Stimulated activated CD4-positive, alpha-beta T cell treated with anti-CD3 and anti-CD28 coated beads, Interleukin-2, amount 100 ng/mL, for 48 hours (primary cell): ENCODE data around the gene GNG4.
"Not testable (repeated sequence)": the region's sequence is repeated elsewhere in the genome, so short reads cannot be mapped to it uniquely, and the experiment has no call there.

ENCODE experiments used
- DNase-seq, 2 donors: peaks; one replicate each; pipeline ENCODE4 v3.0.0-alpha.2; 2020

The GNG4 gene

DNA sequence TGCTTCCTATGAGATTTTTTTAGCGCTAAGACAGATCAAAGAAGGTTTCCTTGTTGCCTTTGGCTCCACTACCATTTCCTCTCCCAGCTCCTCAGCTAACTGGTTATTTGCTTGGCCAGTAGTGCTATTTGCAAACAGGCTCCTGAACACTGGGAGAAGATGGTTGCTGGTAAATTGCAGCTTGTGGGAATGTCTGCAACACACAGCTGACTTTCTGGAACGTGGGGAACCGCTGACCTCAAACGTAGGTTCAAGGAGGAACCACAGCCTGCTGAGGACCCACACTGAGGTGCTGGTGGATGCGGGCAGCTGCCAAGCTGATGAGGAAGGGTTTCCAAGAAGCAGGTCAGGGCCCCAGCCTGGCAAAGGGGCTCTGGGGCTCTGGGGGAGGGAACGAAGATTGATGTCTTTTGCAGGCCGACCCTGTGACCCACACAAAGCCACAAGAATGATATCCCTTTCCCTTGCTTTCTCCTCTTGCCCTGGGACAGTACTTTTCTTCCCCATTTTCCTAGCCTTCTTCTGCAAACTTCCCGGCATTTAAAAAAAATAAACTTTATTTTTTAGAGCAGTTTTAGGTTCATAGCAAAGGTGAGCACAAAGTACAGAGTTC lies 24.8 kb downstream of the GNG4 start:
- DNase-seq = no peak

GRCh38 chr1:235622936-235623779 lies 26.4 kb downstream of the GNG4 start:
- DNase-seq = no peak

DNA sequence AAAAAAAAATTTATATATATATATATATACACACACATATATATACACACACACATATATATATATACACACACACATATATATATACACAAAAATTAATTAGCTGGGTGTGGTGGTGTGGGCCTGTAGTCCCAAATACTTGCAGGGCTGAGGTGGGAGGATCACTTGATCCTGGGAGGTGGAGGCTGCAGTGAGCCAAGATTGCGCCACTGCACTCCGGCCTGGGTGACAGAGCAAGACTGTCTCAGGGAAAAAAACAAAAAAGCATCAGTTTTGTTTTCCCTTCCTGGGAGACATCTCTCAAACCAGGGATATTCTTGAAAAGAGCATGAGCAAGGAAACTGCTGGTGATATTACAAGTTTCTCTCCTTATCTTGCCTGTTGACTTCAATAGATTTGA lies 30.4 kb downstream of the GNG4 start:
- DNase-seq = not testable (repeated sequence)

- no peak for DNase-seq
Observed at GRCh38 chr1:235617808-235618207, 31.8 kb downstream of the GNG4 start.

- DNase-seq = no peak
Observed at GRCh38 chr1:235617140-235617539, 32.4 kb downstream of the GNG4 start.

DNA sequence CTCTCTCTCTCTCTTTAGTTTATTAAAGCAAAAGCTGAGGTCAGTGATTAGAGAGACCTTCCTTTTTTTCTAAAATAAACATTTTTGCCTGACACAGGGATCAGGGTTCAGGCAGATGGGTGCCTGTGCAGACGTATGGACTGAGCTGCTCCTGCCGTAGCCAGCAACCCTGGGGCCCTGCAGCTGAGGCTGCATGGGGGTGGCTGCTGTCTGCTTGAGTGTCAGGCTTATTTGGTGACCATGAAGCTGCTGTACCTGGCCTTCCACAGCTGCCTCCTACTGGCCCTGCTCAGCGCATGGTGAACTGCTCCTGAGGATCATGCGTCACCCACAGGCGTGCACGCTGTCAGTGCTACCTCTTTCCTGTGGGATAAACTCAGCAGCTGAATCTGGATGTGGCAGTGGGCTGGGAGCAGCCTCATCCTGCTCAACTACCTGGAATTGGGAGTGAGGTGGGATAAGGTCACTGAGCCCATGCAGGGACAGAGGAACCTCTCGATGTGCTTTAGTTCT lies 35.1 kb downstream of the GNG4 start:
- no peak for DNase-seq

- no peak for DNase-seq
Observed at GRCh38 chr1:235613602-235614001, 36.0 kb downstream of the GNG4 start.

DNA sequence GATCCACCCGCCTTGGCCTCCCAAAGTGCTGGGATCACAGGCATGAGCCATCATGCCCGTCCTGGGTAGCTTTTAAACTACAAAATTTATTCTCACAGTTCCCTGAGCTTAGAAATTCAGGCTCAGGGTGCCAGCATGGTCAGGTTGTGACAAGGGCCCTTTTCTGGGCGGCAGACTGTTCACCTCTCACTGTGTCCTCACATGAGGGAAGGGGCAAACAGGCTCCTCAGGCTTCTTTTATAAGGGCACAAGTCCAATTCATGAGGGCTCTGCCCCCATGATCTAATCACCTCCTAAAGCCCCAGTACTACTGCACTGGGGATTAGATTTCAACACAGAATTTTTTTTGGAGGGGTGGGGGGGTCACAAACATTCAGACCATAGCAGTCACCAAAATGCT lies 36.8 kb downstream of the GNG4 start:
- DNase-seq = no peak

GRCh38 chr1:235610157-235610556 lies 39.4 kb downstream of the GNG4 start:
- no peak for DNase-seq

DNA sequence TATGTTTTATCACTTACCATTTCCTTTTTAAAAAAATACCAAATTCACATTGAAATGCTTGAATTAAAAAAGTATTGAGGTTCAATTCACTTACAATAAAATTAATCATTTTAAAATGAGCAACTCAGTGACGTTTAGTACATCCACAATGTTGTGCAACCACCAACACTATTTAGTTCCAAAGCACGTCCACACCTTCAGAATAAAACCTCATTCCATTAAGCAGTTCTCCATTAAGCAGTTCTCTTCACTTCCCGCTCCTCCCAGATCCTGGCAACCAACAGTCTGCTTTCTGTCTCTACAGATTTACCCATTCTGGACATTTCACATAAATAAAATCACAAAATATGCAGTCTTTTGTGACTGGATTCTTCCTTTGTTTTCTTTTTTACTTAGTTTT lies 41.3 kb downstream of the GNG4 start:
- DNase-seq = no peak

- no peak for DNase-seq
Observed at GRCh38 chr1:235607284-235607683, 42.3 kb downstream of the GNG4 start.

DNA sequence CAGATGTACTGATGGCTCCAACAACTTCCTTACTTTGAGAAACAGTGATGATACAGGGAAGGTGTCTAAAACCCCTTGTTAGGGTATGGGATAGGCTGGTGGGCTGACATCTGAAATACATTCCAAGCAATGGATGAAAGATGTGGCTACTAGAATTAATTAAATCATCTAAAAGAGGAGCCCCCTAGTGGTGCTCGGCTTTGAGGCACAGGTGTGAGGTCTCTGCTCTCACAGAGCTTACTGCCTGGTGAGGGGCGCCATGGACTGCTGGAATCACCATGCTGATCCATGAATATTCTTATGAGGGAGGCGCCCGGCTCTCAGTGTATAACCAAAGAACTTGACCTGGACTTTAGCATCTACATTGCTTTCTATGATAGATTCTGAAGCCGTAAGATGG lies 48.5 kb downstream of the GNG4 start:
- peak in 1 of 2 donors; percentile 7 for DNase-seq

DNA sequence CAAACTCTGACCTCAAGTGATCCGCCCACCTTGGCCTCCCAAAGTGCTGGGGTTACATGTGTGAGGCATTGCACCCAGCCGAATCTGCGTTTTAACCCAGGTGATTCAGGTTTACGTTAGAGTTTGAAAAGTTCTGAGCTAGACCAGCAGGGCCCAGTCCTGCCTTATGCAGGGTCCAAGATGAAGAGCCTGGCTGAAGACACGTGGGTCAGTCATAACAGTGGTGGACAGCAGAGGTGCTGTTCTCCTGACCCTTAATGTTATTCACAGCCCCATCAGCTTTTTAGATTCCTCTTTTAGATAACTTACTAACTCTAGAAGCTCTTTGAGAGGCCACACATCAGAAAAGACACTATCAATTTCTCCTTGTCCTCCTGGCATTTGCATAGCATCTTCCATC lies 50.0 kb downstream of the GNG4 start:
- no peak for DNase-seq

DNA sequence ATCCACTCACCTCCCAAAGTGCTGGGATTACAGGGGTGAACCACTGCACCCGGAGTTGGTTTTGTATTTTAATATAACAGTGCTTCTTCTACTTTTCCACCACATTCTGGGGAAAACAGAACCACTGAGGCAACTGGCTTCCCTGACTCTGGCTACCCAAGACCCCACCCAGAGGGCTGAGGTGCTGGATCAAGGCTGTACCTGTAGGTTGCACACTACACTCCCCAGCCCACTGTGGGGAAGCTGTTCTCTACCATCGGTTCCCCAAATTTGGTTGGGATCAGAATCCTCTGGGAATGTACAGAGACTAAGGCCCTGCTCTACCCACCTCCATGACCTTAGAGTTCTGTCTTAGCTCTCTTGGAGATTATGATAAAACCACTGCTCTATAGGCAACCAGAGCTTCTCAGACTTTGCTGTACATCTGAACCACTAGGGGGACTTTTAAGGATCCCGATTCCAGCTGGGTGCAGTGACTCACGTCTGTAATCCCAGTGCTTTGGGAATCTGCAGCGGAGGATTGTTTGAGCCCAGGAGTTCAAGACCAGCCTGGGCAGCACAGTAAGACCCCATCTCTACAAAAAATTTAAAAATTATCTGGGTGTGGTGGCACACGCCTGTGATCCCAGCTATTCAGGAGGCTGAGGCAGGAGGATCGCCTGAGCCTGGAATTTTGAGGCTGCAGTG lies 51.6 kb downstream of the GNG4 start:
- DNase-seq = no peak

DNA sequence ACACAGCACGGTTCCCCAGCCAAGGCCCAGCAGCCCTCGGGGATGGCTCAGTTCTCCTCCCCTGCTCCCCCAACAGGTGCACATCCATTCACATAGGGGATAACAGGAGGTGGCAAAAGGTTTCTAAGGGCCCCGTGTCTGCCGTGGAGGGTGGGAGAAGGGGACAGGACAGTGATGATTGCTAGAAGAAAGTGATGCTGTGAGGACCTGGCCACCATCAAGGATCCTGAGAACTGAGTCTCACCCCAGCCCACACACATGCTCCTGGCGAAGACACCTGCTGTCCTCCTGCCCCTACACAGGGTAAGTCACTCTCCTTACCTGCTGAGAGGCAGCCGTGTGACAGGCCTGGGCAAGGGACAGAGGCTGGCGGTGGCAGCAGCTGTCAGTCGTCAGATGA lies 54.5 kb downstream of the GNG4 start:
- no peak for DNase-seq

DNA sequence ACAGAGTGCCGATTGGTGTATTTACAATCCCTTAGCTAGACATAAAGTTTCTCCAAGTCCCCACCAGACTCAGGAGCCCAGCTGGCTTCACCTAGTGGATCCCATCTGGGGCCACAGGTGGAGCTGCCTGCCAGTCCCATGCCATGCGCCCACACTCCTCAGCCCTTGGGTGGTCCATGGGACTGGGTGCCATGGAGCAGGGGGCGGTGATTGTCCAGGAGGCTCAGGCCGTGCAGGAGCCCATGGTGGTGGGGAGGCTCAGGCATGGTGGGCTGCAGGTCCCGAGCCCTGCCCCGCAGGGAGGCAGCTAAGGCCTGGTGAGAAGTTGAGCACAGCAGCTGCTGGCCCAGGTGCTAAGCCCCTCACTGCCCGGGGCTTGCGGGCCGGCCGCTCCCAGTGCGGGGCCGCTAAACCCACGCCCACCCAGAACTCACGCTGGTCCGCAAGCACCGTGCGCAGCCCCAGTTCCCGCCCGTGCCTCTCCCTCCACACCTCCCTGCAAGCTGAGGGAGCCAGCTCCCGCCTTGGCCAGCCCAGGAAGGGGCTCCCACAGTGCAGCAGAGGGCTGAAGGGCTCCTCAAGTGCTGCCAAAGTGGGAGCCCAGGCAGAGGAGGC lies 55.2 kb downstream of the GNG4 start:
- not testable (repeated sequence) for DNase-seq

DNA sequence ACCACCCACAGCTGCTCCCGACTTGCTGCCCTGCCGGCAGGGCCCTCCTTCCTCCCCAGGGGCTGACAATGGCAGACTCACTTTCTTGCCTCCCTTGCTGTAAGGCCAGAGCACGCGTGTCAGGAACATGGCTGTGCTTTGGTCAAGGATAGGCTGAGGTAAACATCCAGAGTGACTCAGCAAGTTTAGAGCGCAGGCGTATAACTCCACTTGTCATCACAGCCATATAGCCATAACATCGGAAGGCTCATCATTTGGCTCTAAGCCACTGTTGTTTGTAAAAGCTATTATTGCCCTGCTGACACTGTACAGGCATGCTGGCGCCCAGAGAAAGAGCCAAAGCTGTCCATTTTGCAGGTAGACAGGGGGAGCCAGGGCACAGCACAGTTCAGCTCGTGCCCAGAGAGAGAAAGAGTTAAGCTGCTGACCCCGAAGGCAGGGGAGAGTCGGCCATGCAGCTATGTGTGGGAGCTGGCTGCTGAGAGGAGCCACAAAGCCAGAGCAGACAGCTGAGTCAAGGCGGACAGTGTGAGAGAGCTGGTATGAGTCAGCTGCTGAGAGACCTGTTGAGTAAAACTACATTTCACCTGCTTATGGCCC lies 60.6 kb downstream of the GNG4 start:
- no peak for DNase-seq

- no peak for DNase-seq
Observed at GRCh38 chr1:235588156-235588555, 61.4 kb downstream of the GNG4 start.

DNA sequence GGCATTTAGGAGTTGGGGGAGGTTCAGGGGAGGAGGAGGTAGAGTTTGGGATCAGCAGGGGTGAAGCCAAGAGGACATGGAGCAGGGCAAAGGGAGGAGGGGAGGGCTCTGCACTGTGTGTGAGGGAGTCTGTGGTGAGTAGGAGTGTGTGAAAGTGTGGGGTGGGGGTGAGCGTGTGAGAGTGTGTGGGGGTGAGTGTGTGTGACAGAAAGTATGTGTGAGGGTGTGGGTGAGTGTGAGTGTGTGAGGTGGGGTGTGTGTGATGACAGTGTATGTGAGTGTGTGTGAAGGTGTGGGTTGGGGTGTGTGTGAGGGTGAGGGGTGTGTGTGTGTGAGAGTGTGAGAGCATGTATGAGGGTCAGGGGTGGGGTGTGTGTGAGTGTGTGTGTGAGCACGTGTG lies 62.6 kb downstream of the GNG4 start:
- no peak for DNase-seq

GRCh38 chr1:235586413-235586812 lies 63.2 kb downstream of the GNG4 start:
- DNase-seq = no peak

- DNase-seq = no peak
Observed at GRCh38 chr1:235584973-235585372, 64.6 kb downstream of the GNG4 start.

GRCh38 chr1:235583511-235584001 lies 66.0 kb downstream of the GNG4 start:
- DNase-seq = no peak

GRCh38 chr1:235582130-235582529 lies 67.5 kb downstream of the GNG4 start:
- no peak for DNase-seq
